Neural progenitor cell (in vitro differentiated cells): ENCODE results near the gene NSD1. TPM values are rescaled to one million over a fixed set of nuclear protein-coding genes. Genes with fewer than 3 reads are reported as not detected.

Experiments
- DNase-seq: peaks from one replicate; pipeline ENCODE4 v3.0.0-alpha.2; 2016; ENCODE audit warnings: low spot score
- H2AFZ ChIP-seq: fragments of 200-600 bp; sonication (generic); replicated peaks from 2 replicates; pipeline ENCODE4 v1.6.1; 2016; ENCODE audit warnings: antibody characterized with exemption
- H3F3A ChIP-seq: fragments of 200-600 bp; sonication (generic); 2 replicates; pipeline ENCODE4 v1.6.1; 2016; ENCODE audit warnings: antibody characterized with exemption, low read depth
- H3K27ac ChIP-seq: fragments of 200-600 bp; sonication (generic); 2 replicates; pipeline ENCODE4 v1.5.1; 2016; ENCODE audit warnings: mild to moderate bottlenecking
- H3K27me3 ChIP-seq: fragments of 200-600 bp; sonication (generic); 2 replicates; pipeline ENCODE4 v1.6.1; 2016; ENCODE audit warnings: mild to moderate bottlenecking, moderate library complexity
- H3K36me3 ChIP-seq: fragments of 200-600 bp; sonication (generic); 2 replicates; pipeline ENCODE4 v1.5.1; 2016
- H3K4me1 ChIP-seq: fragments of 200-600 bp; sonication (generic); 2 replicates; pipeline ENCODE4 v1.6.1; 2016; ENCODE audit warnings: mixed run types
- H3K4me2 ChIP-seq: fragments of 200-600 bp; sonication (generic); 2 replicates; pipeline ENCODE4 v1.6.1; 2016
- H3K4me3 ChIP-seq: fragments of 200-600 bp; sonication (generic); 2 replicates; pipeline ENCODE4 v1.5.1; 2016
- H3K79me2 ChIP-seq: fragments of 200-600 bp; sonication (generic); 2 replicates; pipeline ENCODE4 v1.6.1; 2016; ENCODE audit warnings: low read depth
- H3K9ac ChIP-seq: fragments of 200-600 bp; sonication (generic); 2 replicates; pipeline ENCODE4 v1.6.1; 2016
- H3K9me3 ChIP-seq: fragments of 200-600 bp; sonication (generic); 2 replicates; pipeline ENCODE4 v1.5.1; 2016; ENCODE audit warnings: low read depth
- H4K20me1 ChIP-seq: fragments of 200-600 bp; sonication (generic); 2 replicates; pipeline ENCODE4 v1.6.1; 2016; ENCODE audit warnings: low read depth
- H3K27ac Mint-ChIP-seq: 3 replicates; pipeline ENCODE4 v1.8.0; 2021; ENCODE audit warnings: mixed read lengths
- H3K27me3 Mint-ChIP-seq: 2 replicates; pipeline ENCODE4 v1.8.0; 2022; ENCODE audit warnings: low read depth, mild to moderate bottlenecking, inconsistent platforms, moderate library complexity, mixed read lengths; ENCODE audit not compliant: insufficient read depth
- H3K36me3 Mint-ChIP-seq: 3 replicates; pipeline ENCODE4 v1.8.0; 2021; ENCODE audit warnings: mixed read lengths
- H3K4me1 Mint-ChIP-seq: 3 replicates; pipeline ENCODE4 v1.8.0; 2021; ENCODE audit warnings: mixed read lengths
- H3K4me3 Mint-ChIP-seq: 3 replicates; pipeline ENCODE4 v1.8.0; 2021; ENCODE audit warnings: mild to moderate bottlenecking, moderate library complexity, mixed read lengths
- H3K9me3 Mint-ChIP-seq: 3 replicates; pipeline ENCODE4 v1.8.0; 2020; ENCODE audit warnings: mixed read lengths
- CTCF ChIP-seq: fragments of 200-600 bp; sonication (generic); IDR thresholded peaks from 2 replicates; pipeline ENCODE4 v1.5.1; 2017; ENCODE audit warnings: antibody characterized with exemption, mild to moderate bottlenecking
- EZH2 ChIP-seq: fragments of 200-600 bp; sonication (generic); IDR thresholded peaks from 2 replicates; pipeline ENCODE4 v1.6.1; 2017; ENCODE audit warnings: antibody characterized with exemption, mild to moderate bottlenecking, moderate library complexity
- EZH2phosphoT487 ChIP-seq: fragments of 200-600 bp; sonication (generic); IDR thresholded peaks from 2 replicates; pipeline ENCODE4 v1.6.1; 2017; ENCODE audit warnings: antibody characterized with exemption
- total RNA-seq: library from RNA; depleted of rRNA; stranded (reverse); fragments of >200 nt; gene quantifications from 2 replicates; pipeline ENCODE4 v1.2.3, GENCODE V29; 2015; ENCODE audit warnings: low replicate concordance

The NSD1 gene
- total RNA-seq, 1 donor from 2014 or later: 114 TPM

GRCh38 chr5:177336112-177336511 is 202.5 kb downstream of the NSD1 start:
- Histone ChIP-seq H3K4me3 (no peak overlapping the region), H3F3A (no peaks in the 10 kb centered on the region), H2AFZ (no peak overlapping the region), H3K27me3 (no peaks in the 10 kb centered on the region), H3K36me3 (no peaks in the 10 kb centered on the region), H3K4me2 (no peak overlapping the region), H3K9ac (no peak overlapping the region), H3K79me2 (no peaks in the 10 kb centered on the region), H3K27ac (no peak overlapping the region), H3K4me1 (no peaks in the 10 kb centered on the region), H4K20me1 (peaks cover 5% of the 10 kb centered on the region), H3K9me3 (no peaks in the 10 kb centered on the region)
- TF ChIP-seq CTCF (peak; percentile 9), EZH2 (no peak), EZH2phosphoT487 (no peak)
- DNase-seq: peak; percentile 25
- H3K27me3 Mint-ChIP-seq: peaks cover 4% of the 10 kb centered on the region
- H3K9me3 Mint-ChIP-seq: no peaks in the 10 kb centered on the region
- peak overlapping the region; percentile 58 for H3K4me3 Mint-ChIP-seq
- H3K4me1 Mint-ChIP-seq: no peaks in the 10 kb centered on the region
- peak overlapping the region; percentile 57 for H3K27ac Mint-ChIP-seq
- peaks cover 11% of the 10 kb centered on the region for H3K36me3 Mint-ChIP-seq

DNA sequence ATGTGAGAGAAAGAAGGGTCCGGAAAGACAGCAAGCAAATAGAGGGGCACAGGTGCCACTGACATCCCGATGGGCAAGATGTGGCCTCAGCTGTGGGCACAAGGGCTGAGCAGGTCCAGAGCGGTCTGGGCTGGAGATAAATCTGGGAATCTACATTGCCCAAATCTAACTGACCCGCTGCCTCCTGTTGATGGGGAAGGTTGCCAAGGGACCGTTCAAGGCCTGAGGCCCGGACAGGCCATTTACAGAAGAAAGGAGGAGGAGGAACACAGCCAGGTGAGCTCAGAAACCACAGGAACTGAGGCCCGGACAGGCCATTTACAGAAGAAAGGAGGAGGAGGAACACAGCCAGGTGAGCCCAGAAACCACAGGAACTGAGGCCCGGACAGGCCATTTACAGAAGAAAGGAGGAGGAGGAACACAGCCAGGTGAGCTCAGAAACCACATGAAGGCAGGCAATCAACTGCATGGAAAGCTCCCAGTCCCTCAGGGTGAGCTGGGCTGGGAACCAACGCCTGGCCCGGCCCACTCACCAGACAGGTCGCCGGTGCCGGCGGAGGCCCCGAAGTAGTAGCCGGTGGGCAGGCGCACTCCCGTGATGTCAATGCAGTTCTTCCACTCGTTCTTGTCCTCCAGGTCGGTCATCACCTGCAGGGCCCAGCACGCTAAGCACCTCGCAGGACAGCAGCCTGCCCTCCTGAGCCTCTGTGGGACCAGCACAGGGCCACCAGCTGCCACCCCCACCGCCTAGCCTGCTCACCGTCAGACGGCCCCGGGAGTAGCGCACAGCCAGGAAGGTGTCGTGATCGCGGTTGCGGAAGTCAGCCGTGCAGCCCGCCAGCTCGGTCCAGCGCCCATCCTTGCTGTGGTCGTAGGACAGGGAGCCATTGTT is 203.3 kb downstream of the NSD1 start:
- H3K27ac ChIP-seq: no peak overlapping the region

GRCh38 chr5:177338251-177339106 is 204.9 kb downstream of the NSD1 start:
- H3K36me3 ChIP-seq: no peaks in the 10 kb centered on the region
- TF ChIP-seq CTCF (no peak), EZH2phosphoT487 (no peak), EZH2 (no peak)
- H3K4me3 ChIP-seq: no peak overlapping the region
- H3K9ac ChIP-seq: no peak overlapping the region
- peaks cover 4% of the 10 kb centered on the region for H3K27me3 Mint-ChIP-seq
- H3K9me3 ChIP-seq: no peaks in the 10 kb centered on the region
- H3K4me1 Mint-ChIP-seq: no peaks in the 10 kb centered on the region
- H3K27ac Mint-ChIP-seq: no peak overlapping the region
- H3K27ac ChIP-seq: no peak overlapping the region
- peaks cover 14% of the 10 kb centered on the region for H4K20me1 ChIP-seq
- peaks cover 16% of the 10 kb centered on the region for H3K36me3 Mint-ChIP-seq
- H3K4me3 Mint-ChIP-seq: no peak overlapping the region
- peaks cover 19% of the 10 kb centered on the region for H3K79me2 ChIP-seq
- no peaks in the 10 kb centered on the region for H3K27me3 ChIP-seq
- no peaks in the 10 kb centered on the region for H3K4me1 ChIP-seq
- DNase-seq: no peak
- no peaks in the 10 kb centered on the region for H3K9me3 Mint-ChIP-seq
- no peak overlapping the region for H3K4me2 ChIP-seq
- no peaks in the 10 kb centered on the region for H3F3A ChIP-seq
- no peak overlapping the region for H2AFZ ChIP-seq

More for the DNA sequence above, 203.3 kb downstream of the NSD1 start:
- H3K4me1 Mint-ChIP-seq: no peaks in the 10 kb centered on the region
- no peak overlapping the region for H3K9ac ChIP-seq
- H3F3A ChIP-seq: no peaks in the 10 kb centered on the region
- H3K36me3 Mint-ChIP-seq: peaks cover 16% of the 10 kb centered on the region
- no peaks in the 10 kb centered on the region for H3K27me3 ChIP-seq
- H4K20me1 ChIP-seq: peaks cover 9% of the 10 kb centered on the region
- DNase-seq: no peak
- H3K4me3 ChIP-seq: no peak overlapping the region
- H3K9me3 Mint-ChIP-seq: no peaks in the 10 kb centered on the region
- no peak for TF ChIP-seq EZH2phosphoT487
- TF ChIP-seq EZH2: no peak
- TF ChIP-seq CTCF: no peak
- H3K27me3 Mint-ChIP-seq: peaks cover 4% of the 10 kb centered on the region
- H3K27ac Mint-ChIP-seq: no peak overlapping the region
- no peaks in the 10 kb centered on the region for H3K9me3 ChIP-seq
- peaks cover 3% of the 10 kb centered on the region for H3K79me2 ChIP-seq
- H3K4me3 Mint-ChIP-seq: peak overlapping the region; percentile 58
- H3K36me3 ChIP-seq: no peaks in the 10 kb centered on the region
- H3K4me1 ChIP-seq: no peaks in the 10 kb centered on the region
- H3K4me2 ChIP-seq: no peak overlapping the region
- no peak overlapping the region for H2AFZ ChIP-seq
